Measurements from ENCODE around the gene EIF4G3.

EIF4G3 gene

GRCh38 chr1:21118167-21118566 is 58.5 kb downstream of the EIF4G3 start:
- Histone ChIP-seq H3K9me3 (ENCODE audit: control insufficient read depth, insufficient read depth, low read length) (no peaks in the 10 kb centered on the region), H3F3A (ENCODE audit: control insufficient read depth, insufficient read depth) (no peaks in the 10 kb centered on the region), H3K4me1 (ENCODE audit: control insufficient read depth, low read length) (peaks cover 10% of the 10 kb centered on the region), H3K79me2 (ENCODE audit: control insufficient read depth, low read length) (peaks cover 22% of the 10 kb centered on the region; the same call in 1 of the 2 replicates), H3K4me2 (ENCODE audit: low read length) (no peak overlapping the region), H3K27ac (ENCODE audit: low read depth, low read length) (no peak overlapping the region), H4K20me1 (ENCODE audit: control insufficient read depth, insufficient read depth, low read depth, low read length) (no peaks in the 10 kb centered on the region), H3K4me3 (ENCODE audit: low read length) (no peak overlapping the region), H3K36me3 (ENCODE audit: control insufficient read depth, low read length) (peaks cover 14% of the 10 kb centered on the region), H3K27me3 (ENCODE audit: control insufficient read depth, low read length) (no peaks in the 10 kb centered on the region), H3K9me2 (replicated peaks; ENCODE audit: control insufficient read depth, low read length) (no peaks in the 10 kb centered on the region)
- TF ChIP-seq CTCF (IDR thresholded peaks at IDR 0.05; ENCODE audit: low read depth, low read length, poor library complexity, severe bottlenecking) (no peak), EZH2phosphoT487 (IDR thresholded peaks at IDR 0.05; ENCODE audit: borderline replicate concordance, low read length) (no peak)

- Histone ChIP-seq H3K27ac (ENCODE audit: low read depth, low read length) (no peak overlapping the region), H4K20me1 (ENCODE audit: control insufficient read depth, insufficient read depth, low read depth, low read length) (no peaks in the 10 kb centered on the region), H3F3A (ENCODE audit: control insufficient read depth, insufficient read depth) (no peaks in the 10 kb centered on the region), H3K27me3 (ENCODE audit: control insufficient read depth, low read length) (no peaks in the 10 kb centered on the region), H3K36me3 (ENCODE audit: control insufficient read depth, low read length) (peaks cover 10% of the 10 kb centered on the region), H3K4me2 (ENCODE audit: low read length) (no peak overlapping the region), H3K4me1 (ENCODE audit: control insufficient read depth, low read length) (peaks cover 10% of the 10 kb centered on the region), H3K4me3 (ENCODE audit: low read length) (no peak overlapping the region), H3K9me3 (ENCODE audit: control insufficient read depth, insufficient read depth, low read length) (no peaks in the 10 kb centered on the region), H3K9me2 (replicated peaks; ENCODE audit: control insufficient read depth, low read length) (no peaks in the 10 kb centered on the region), H3K79me2 (ENCODE audit: control insufficient read depth, low read length) (peaks cover 22% of the 10 kb centered on the region; the same call in 1 of the 2 replicates)
- TF ChIP-seq EZH2phosphoT487 (IDR thresholded peaks at IDR 0.05; ENCODE audit: borderline replicate concordance, low read length) (no peak), CTCF (IDR thresholded peaks at IDR 0.05; ENCODE audit: low read depth, low read length, poor library complexity, severe bottlenecking) (no peak)
Measured at GRCh38 chr1:21117597-21118001, 59.1 kb downstream of the EIF4G3 start.

- Histone ChIP-seq H3K4me3 (ENCODE audit: low read length) (no peak overlapping the region), H3K9me3 (ENCODE audit: control insufficient read depth, insufficient read depth, low read length) (no peaks in the 10 kb centered on the region), H4K20me1 (ENCODE audit: control insufficient read depth, insufficient read depth, low read depth, low read length) (no peaks in the 10 kb centered on the region), H3K4me2 (ENCODE audit: low read length) (no peak overlapping the region), H3F3A (ENCODE audit: control insufficient read depth, insufficient read depth) (no peaks in the 10 kb centered on the region), H3K27me3 (ENCODE audit: control insufficient read depth, low read length) (no peaks in the 10 kb centered on the region), H3K79me2 (ENCODE audit: control insufficient read depth, low read length) (peaks cover 17% of the 10 kb centered on the region; the same call in 1 of the 2 replicates), H3K9me2 (replicated peaks; ENCODE audit: control insufficient read depth, low read length) (no peaks in the 10 kb centered on the region), H3K27ac (ENCODE audit: low read depth, low read length) (no peak overlapping the region), H3K36me3 (ENCODE audit: control insufficient read depth, low read length) (peaks cover 6% of the 10 kb centered on the region), H3K4me1 (ENCODE audit: control insufficient read depth, low read length) (peaks cover 10% of the 10 kb centered on the region)
- TF ChIP-seq EZH2phosphoT487 (IDR thresholded peaks at IDR 0.05; ENCODE audit: borderline replicate concordance, low read length), result no peak
- no peak for TF ChIP-seq CTCF (IDR thresholded peaks at IDR 0.05; ENCODE audit: low read depth, low read length, poor library complexity, severe bottlenecking)
Measured at GRCh38 chr1:21117159-21117558, 59.5 kb downstream of the EIF4G3 start.
